Fibroblast of lung (primary cell): ENCODE results near the gene TMEM242.

Experiments used
- EZH2 ChIP-seq: IDR thresholded peaks from 2 replicates; pipeline ENCODE4 v1.5.1; 2012; ENCODE audit warnings: low read length, control low read depth, mild to moderate bottlenecking; ENCODE audit errors: missing control alignments
- TF ChIP-seq, protein P1 (sequence below), 2 donors: IDR thresholded peaks in 1 of 2; conservative IDR thresholded peaks in 1 of 2; 1 replicate in 1 of 2; 2 replicates in 1 of 2; pipeline ENCODE4 v1.5.1; 2011 to 2012; ENCODE audit warnings: low read length in 2 of 2, control low read depth in 1 of 2, inconsistent platforms in 1 of 2, low read depth in 1 of 2, mild to moderate bottlenecking in 1 of 2

DNA sequence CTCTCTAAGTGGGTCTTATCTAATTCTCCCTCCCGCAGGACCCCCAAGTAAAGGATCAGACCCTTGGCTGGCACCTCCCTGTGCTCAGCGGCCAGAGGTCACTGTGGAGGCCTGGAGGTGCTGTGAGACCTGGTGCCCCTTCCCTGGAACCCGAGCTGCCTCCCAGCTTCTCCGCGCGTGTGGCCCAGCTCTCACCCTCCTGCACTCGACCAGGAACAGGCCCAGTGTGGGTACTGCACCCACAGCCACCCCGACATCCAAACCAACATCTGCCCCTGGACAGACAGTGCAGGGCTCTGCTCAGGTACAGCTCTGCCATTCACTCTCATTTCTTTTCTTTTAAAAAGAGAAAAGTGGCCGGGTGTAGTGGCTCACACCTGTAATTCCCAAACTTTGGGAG lies 42.4 kb downstream of the TMEM242 start:
- TF ChIP-seq, protein P1, sequence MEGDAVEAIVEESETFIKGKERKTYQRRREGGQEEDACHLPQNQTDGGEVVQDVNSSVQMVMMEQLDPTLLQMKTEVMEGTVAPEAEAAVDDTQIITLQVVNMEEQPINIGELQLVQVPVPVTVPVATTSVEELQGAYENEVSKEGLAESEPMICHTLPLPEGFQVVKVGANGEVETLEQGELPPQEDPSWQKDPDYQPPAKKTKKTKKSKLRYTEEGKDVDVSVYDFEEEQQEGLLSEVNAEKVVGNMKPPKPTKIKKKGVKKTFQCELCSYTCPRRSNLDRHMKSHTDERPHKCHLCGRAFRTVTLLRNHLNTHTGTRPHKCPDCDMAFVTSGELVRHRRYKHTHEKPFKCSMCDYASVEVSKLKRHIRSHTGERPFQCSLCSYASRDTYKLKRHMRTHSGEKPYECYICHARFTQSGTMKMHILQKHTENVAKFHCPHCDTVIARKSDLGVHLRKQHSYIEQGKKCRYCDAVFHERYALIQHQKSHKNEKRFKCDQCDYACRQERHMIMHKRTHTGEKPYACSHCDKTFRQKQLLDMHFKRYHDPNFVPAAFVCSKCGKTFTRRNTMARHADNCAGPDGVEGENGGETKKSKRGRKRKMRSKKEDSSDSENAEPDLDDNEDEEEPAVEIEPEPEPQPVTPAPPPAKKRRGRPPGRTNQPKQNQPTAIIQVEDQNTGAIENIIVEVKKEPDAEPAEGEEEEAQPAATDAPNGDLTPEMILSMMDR (conservative IDR thresholded peaks at IDR 0.05 in 1 of 2, IDR thresholded peaks at IDR 0.05 in 1 of 2; ENCODE audit: low read depth in 1 of 2, low read length in 2 of 2): no peak
- TF ChIP-seq EZH2: no peak
